Measurements from ENCODE around the gene SPDYE6. TPM values are rescaled to one million over a fixed set of nuclear protein-coding genes. Genes with fewer than 3 reads are reported as not detected.
"Not testable (repeated sequence)": the region's sequence is repeated elsewhere in the genome, so short reads cannot be mapped to it uniquely, and the experiment has no call there.

Gene SPDYE6
- not detected for polyA plus RNA-seq (2013, experiment 1 of 4)
- not detected for polyA plus RNA-seq (2013, experiment 2 of 4)
- not detected for polyA plus RNA-seq (2013, experiment 3 of 4)
- not detected for polyA plus RNA-seq (2013, experiment 4 of 4)

- H3K4me3 ChIP-seq (ENCODE audit: insufficient read depth, low read depth, low read length); H3K4me1 ChIP-seq (ENCODE audit: control insufficient read depth, insufficient read depth, low read length); H3K36me3 ChIP-seq (ENCODE audit: control insufficient read depth, insufficient read depth, low read length); H3K27me3 ChIP-seq (ENCODE audit: control insufficient read depth, insufficient read depth, low read length, poor library complexity, severe bottlenecking); H3K9me3 ChIP-seq (ENCODE audit: control insufficient read depth, low read length); H3K27ac ChIP-seq (ENCODE audit: insufficient read depth, low read depth, low read length, poor library complexity, severe bottlenecking): not testable (repeated sequence)
- no CpG with 5 or more reads among the region's 6 CpGs for WGBS, 2 experiments
Measured at GRCh38 chr7:102356344-102356743, at the start of gene SPDYE6. Gene SPDYE6, minus strand, starts transcription at chr7:102356444. Its CDS starts 421 bp downstream, at chr7:102356023.

- not testable (repeated sequence) for H3K27me3 ChIP-seq (ENCODE audit: control insufficient read depth, insufficient read depth, low read length, poor library complexity, severe bottlenecking); H3K4me1 ChIP-seq (ENCODE audit: control insufficient read depth, insufficient read depth, low read length); H3K27ac ChIP-seq (ENCODE audit: insufficient read depth, low read depth, low read length, poor library complexity, severe bottlenecking); H3K9me3 ChIP-seq (ENCODE audit: control insufficient read depth, low read length); H3K4me3 ChIP-seq (ENCODE audit: insufficient read depth, low read depth, low read length)
- WGBS, 2 experiments = 90 to 93% methylated on average over 5 of the region's 5 CpGs
- peaks cover 61% of the 10 kb centered on the region for H3K36me3 ChIP-seq (ENCODE audit: control insufficient read depth, insufficient read depth, low read length)
Measured at GRCh38 chr7:102404862-102405188, 48.6 kb upstream of the SPDYE6 start.

- Histone ChIP-seq H3K4me3 (ENCODE audit: insufficient read depth, low read depth, low read length) (no peak overlapping the region), H3K9me3 (ENCODE audit: control insufficient read depth, low read length) (no peaks in the 10 kb centered on the region), H3K4me1 (ENCODE audit: control insufficient read depth, insufficient read depth, low read length) (no peaks in the 10 kb centered on the region), H3K36me3 (ENCODE audit: control insufficient read depth, insufficient read depth, low read length) (peaks cover 61% of the 10 kb centered on the region), H3K27me3 (ENCODE audit: control insufficient read depth, insufficient read depth, low read length, poor library complexity, severe bottlenecking) (no peaks in the 10 kb centered on the region), H3K27ac (ENCODE audit: insufficient read depth, low read depth, low read length, poor library complexity, severe bottlenecking) (peak overlapping the region; percentile 26)
- WGBS, 2 experiments = 82 to 85% methylated on average over 15 of the region's 15 CpGs
Measured at GRCh38 chr7:102404005-102404861, 48.0 kb upstream of the SPDYE6 start.

- no peaks in the 10 kb centered on the region for H3K9me3 ChIP-seq (ENCODE audit: control insufficient read depth, low read length)
- no peaks in the 10 kb centered on the region for H3K27me3 ChIP-seq (ENCODE audit: control insufficient read depth, insufficient read depth, low read length, poor library complexity, severe bottlenecking)
- no peak overlapping the region for H3K27ac ChIP-seq (ENCODE audit: insufficient read depth, low read depth, low read length, poor library complexity, severe bottlenecking)
- H3K36me3 ChIP-seq (ENCODE audit: control insufficient read depth, insufficient read depth, low read length) = peaks cover 59% of the 10 kb centered on the region
- H3K4me3 ChIP-seq (ENCODE audit: insufficient read depth, low read depth, low read length) = no peak overlapping the region
- 96% methylated on average over 3 of the region's 3 CpGs for WGBS, 2 experiments
- H3K4me1 ChIP-seq (ENCODE audit: control insufficient read depth, insufficient read depth, low read length) = no peaks in the 10 kb centered on the region
Measured at GRCh38 chr7:102403563-102403962, 47.3 kb upstream of the SPDYE6 start.

- Histone ChIP-seq H3K27me3 (ENCODE audit: control insufficient read depth, insufficient read depth, low read length, poor library complexity, severe bottlenecking) (no peaks in the 10 kb centered on the region), H3K4me1 (ENCODE audit: control insufficient read depth, insufficient read depth, low read length) (peaks cover 5% of the 10 kb centered on the region), H3K27ac (ENCODE audit: insufficient read depth, low read depth, low read length, poor library complexity, severe bottlenecking) (no peak overlapping the region), H3K9me3 (ENCODE audit: control insufficient read depth, low read length) (no peaks in the 10 kb centered on the region), H3K36me3 (ENCODE audit: control insufficient read depth, insufficient read depth, low read length) (peaks cover 35% of the 10 kb centered on the region), H3K4me3 (ENCODE audit: insufficient read depth, low read depth, low read length) (no peak overlapping the region)
- 94 to 99% methylated on average over 5 of the region's 5 CpGs for WGBS, 2 experiments
Measured at GRCh38 chr7:102400360-102400759, 44.1 kb upstream of the SPDYE6 start.

- Histone ChIP-seq H3K27me3 (ENCODE audit: control insufficient read depth, insufficient read depth, low read length, poor library complexity, severe bottlenecking) (no peaks in the 10 kb centered on the region), H3K36me3 (ENCODE audit: control insufficient read depth, insufficient read depth, low read length) (peaks cover 35% of the 10 kb centered on the region), H3K9me3 (ENCODE audit: control insufficient read depth, low read length) (no peaks in the 10 kb centered on the region), H3K4me1 (ENCODE audit: control insufficient read depth, insufficient read depth, low read length) (peaks cover 5% of the 10 kb centered on the region), H3K27ac (ENCODE audit: insufficient read depth, low read depth, low read length, poor library complexity, severe bottlenecking) (no peak overlapping the region), H3K4me3 (ENCODE audit: insufficient read depth, low read depth, low read length) (no peak overlapping the region)
- 96 to 97% methylated on average over 7 to 8 of the region's 8 CpGs for WGBS, 2 experiments
Measured at GRCh38 chr7:102398543-102398942, 42.3 kb upstream of the SPDYE6 start.

GRCh38 chr7:102396710-102397019 lies 40.4 kb upstream of the SPDYE6 start:
- peaks cover 29% of the 10 kb centered on the region for H3K36me3 ChIP-seq (ENCODE audit: control insufficient read depth, insufficient read depth, low read length)
- peaks cover 5% of the 10 kb centered on the region for H3K4me1 ChIP-seq (ENCODE audit: control insufficient read depth, insufficient read depth, low read length)
- H3K4me3 ChIP-seq (ENCODE audit: insufficient read depth, low read depth, low read length) = peak overlapping the region; percentile 92
- 1 to 2% methylated on average over 11 to 12 of the region's 12 CpGs for whole genome bisulfite sequencing, 2 experiments
- no peaks in the 10 kb centered on the region for H3K27me3 ChIP-seq (ENCODE audit: control insufficient read depth, insufficient read depth, low read length, poor library complexity, severe bottlenecking)
- H3K27ac ChIP-seq (ENCODE audit: insufficient read depth, low read depth, low read length, poor library complexity, severe bottlenecking) = peak overlapping the region; percentile 65
- H3K9me3 ChIP-seq (ENCODE audit: control insufficient read depth, low read length) = no peaks in the 10 kb centered on the region

- 0% methylated on average over 57 of the region's 59 CpGs for WGBS, 2 experiments
- Histone ChIP-seq H3K27ac (ENCODE audit: insufficient read depth, low read depth, low read length, poor library complexity, severe bottlenecking) (peak within 1 kb of the TSS; percentile 95), H3K4me3 (ENCODE audit: insufficient read depth, low read depth, low read length) (peak within 1 kb of the TSS; percentile 92), H3K27me3 (ENCODE audit: control insufficient read depth, insufficient read depth, low read length, poor library complexity, severe bottlenecking) (no peaks in the 10 kb centered on the region), H3K9me3 (ENCODE audit: control insufficient read depth, low read length) (no peaks in the 10 kb centered on the region), H3K36me3 (ENCODE audit: control insufficient read depth, insufficient read depth, low read length) (peaks cover 26% of the 10 kb centered on the region), H3K4me1 (ENCODE audit: control insufficient read depth, insufficient read depth, low read length) (peaks cover 5% of the 10 kb centered on the region)
Measured at GRCh38 chr7:102395873-102396709, 39.8 kb upstream of the SPDYE6 start, which contains the start of gene PRKRIP1. Gene PRKRIP1, plus strand, starts transcription at chr7:102396363. Its CDS starts 49 bp downstream, at chr7:102396412.

- Histone ChIP-seq H3K4me3 (ENCODE audit: insufficient read depth, low read depth, low read length) (peak overlapping the region; percentile 92), H3K4me1 (ENCODE audit: control insufficient read depth, insufficient read depth, low read length) (peaks cover 5% of the 10 kb centered on the region), H3K27me3 (ENCODE audit: control insufficient read depth, insufficient read depth, low read length, poor library complexity, severe bottlenecking) (no peaks in the 10 kb centered on the region), H3K27ac (ENCODE audit: insufficient read depth, low read depth, low read length, poor library complexity, severe bottlenecking) (peak overlapping the region; percentile 95), H3K9me3 (ENCODE audit: control insufficient read depth, low read length) (no peaks in the 10 kb centered on the region), H3K36me3 (ENCODE audit: control insufficient read depth, insufficient read depth, low read length) (peaks cover 21% of the 10 kb centered on the region)
- 14 to 17% methylated on average over 9 of the region's 9 CpGs for WGBS, 2 experiments
Measured at GRCh38 chr7:102395592-102395872, 39.3 kb upstream of the SPDYE6 start.

- Histone ChIP-seq H3K9me3 (ENCODE audit: control insufficient read depth, low read length) (no peaks in the 10 kb centered on the region), H3K36me3 (ENCODE audit: control insufficient read depth, insufficient read depth, low read length) (peaks cover 6% of the 10 kb centered on the region), H3K4me3 (ENCODE audit: insufficient read depth, low read depth, low read length) (no peak overlapping the region), H3K4me1 (ENCODE audit: control insufficient read depth, insufficient read depth, low read length) (peaks cover 5% of the 10 kb centered on the region), H3K27me3 (ENCODE audit: control insufficient read depth, insufficient read depth, low read length, poor library complexity, severe bottlenecking) (no peaks in the 10 kb centered on the region), H3K27ac (ENCODE audit: insufficient read depth, low read depth, low read length, poor library complexity, severe bottlenecking) (no peak overlapping the region)
- WGBS, 2 experiments = 93% methylated on average over 9 of the region's 9 CpGs
Measured at GRCh38 chr7:102393467-102393866, 37.2 kb upstream of the SPDYE6 start.

Data from ectodermal cell (in vitro differentiated cells).